Esophagus muscularis mucosa (tissue), 4 donors: ENCODE results near the gene JUNB.

Experiments used
- EP300 ChIP-seq: sonication (generic); formaldehyde crosslinking; IDR thresholded peaks from one replicate; pipeline ENCODE4 v1.6.1; 2017; ENCODE audit warnings: antibody characterized with exemption
- POLR2A ChIP-seq: fragments of 450-650 bp; IDR thresholded peaks from one replicate; pipeline ENCODE4 v1.6.1; 2017; ENCODE audit warnings: antibody characterized with exemption, moderate library complexity, mild to moderate bottlenecking, low read depth
- POLR2AphosphoS5 ChIP-seq, 2 donors: sonication (generic); formaldehyde crosslinking; IDR thresholded peaks; one replicate each; pipeline ENCODE4 v1.6.1; 2017; ENCODE audit warnings: antibody characterized with exemption in 2 of 2
- TF ChIP-seq, protein P1 (sequence below), 3 experiments: fragments of 200-600 bp in 2 of 3; fragments of 450-650 bp in 1 of 3; sonication (generic) in 2 of 3; IDR thresholded peaks; one replicate each; pipeline ENCODE4 v1.5.1; 2017 to 2019; ENCODE audit warnings: antibody characterized with exemption in 3 of 3, mild to moderate bottlenecking in 2 of 3, moderate library complexity in 1 of 3

- TF ChIP-seq, protein P1, sequence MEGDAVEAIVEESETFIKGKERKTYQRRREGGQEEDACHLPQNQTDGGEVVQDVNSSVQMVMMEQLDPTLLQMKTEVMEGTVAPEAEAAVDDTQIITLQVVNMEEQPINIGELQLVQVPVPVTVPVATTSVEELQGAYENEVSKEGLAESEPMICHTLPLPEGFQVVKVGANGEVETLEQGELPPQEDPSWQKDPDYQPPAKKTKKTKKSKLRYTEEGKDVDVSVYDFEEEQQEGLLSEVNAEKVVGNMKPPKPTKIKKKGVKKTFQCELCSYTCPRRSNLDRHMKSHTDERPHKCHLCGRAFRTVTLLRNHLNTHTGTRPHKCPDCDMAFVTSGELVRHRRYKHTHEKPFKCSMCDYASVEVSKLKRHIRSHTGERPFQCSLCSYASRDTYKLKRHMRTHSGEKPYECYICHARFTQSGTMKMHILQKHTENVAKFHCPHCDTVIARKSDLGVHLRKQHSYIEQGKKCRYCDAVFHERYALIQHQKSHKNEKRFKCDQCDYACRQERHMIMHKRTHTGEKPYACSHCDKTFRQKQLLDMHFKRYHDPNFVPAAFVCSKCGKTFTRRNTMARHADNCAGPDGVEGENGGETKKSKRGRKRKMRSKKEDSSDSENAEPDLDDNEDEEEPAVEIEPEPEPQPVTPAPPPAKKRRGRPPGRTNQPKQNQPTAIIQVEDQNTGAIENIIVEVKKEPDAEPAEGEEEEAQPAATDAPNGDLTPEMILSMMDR (IDR thresholded peaks at IDR 0.05), result no peak
- TF ChIP-seq EP300, result no peak
- no peak for TF ChIP-seq POLR2A
- no peak for TF ChIP-seq POLR2AphosphoS5 (IDR thresholded peaks at IDR 0.05)
Measured at GRCh38 chr19:12785431-12786031, 5.8 kb upstream of the JUNB start.
